SK-N-SH (cell line): ENCODE results near the gene BCAP31. TPM values are rescaled to one million over a fixed set of nuclear protein-coding genes. Genes with fewer than 3 reads are reported as not detected.
A peak's percentile ranks its signal among the peaks of the same experiment; 100 is the strongest.

Source experiments
- CTCF ChIA-PET: fragments of 300-600, 350-600 bp; formaldehyde crosslinking; extraction: SDS; loops from one replicate; lab custom pipeline; 2021; lab: Yijun Ruan, JAX
- POLR2A ChIA-PET: fragments of 350-600 bp; sonication (Branson Sonifier 250); formaldehyde crosslinking; extraction: SDS; loops from one replicate; lab custom pipeline; 2020; ENCODE audit warnings: antibody characterized with exemption, inconsistent platforms; lab: Yijun Ruan, JAX
- DNase-seq: peaks from one replicate; pipeline ENCODE4 v3.0.0; 2012
- H2AFZ ChIP-seq: fragments of 200-600 bp; sonication (generic); 2 replicates; pipeline ENCODE4 v1.8.1; 2016; ENCODE audit warnings: antibody characterized with exemption, mild to moderate bottlenecking, low read depth
- H3F3A ChIP-seq: fragments of 200-600 bp; sonication (generic); replicated peaks from 2 replicates; pipeline ENCODE3; 2016; ENCODE audit warnings: antibody characterized with exemption, mild to moderate bottlenecking; ENCODE audit not compliant: insufficient read depth
- H3K27ac ChIP-seq, 2 experiments: fragments of 200-500 bp in 1 of 2; fragments of 200-600 bp in 1 of 2; sonication (Bioruptor generic) in 1 of 2; sonication (generic), shearing (Covaris generic) in 1 of 2; 2 replicates each; pipeline versions ENCODE4 v1.5.1 to v1.6.1; 2014 to 2016; ENCODE audit warnings: low read depth in 2 of 2, inconsistent platforms in 1 of 2, low read length in 1 of 2, mild to moderate bottlenecking in 1 of 2, mixed read lengths in 1 of 2
- H3K27me3 ChIP-seq: fragments of 200-600 bp; sonication (generic), shearing (Covaris generic); 2 replicates; pipeline ENCODE4 v1.6.1; 2016; ENCODE audit warnings: mixed run types; ENCODE audit not compliant: insufficient read depth
- H3K36me3 ChIP-seq, 2 experiments: fragments of 200-500 bp in 1 of 2; fragments of 200-600 bp in 1 of 2; sonication (Bioruptor generic) in 1 of 2; sonication (generic) in 1 of 2; replicated peaks in 1 of 2; 2 replicates each; pipeline versions ENCODE3 to v1.5.1; 2014 to 2016; ENCODE audit warnings: low read length in 1 of 2, mild to moderate bottlenecking in 1 of 2; ENCODE audit not compliant: insufficient read depth in 2 of 2, control insufficient read depth in 1 of 2
- H3K4me1 ChIP-seq, 2 experiments: fragments of 200-500 bp in 1 of 2; fragments of 200-600 bp in 1 of 2; sonication (Bioruptor generic) in 1 of 2; sonication (generic), shearing (Covaris generic) in 1 of 2; 2 replicates each; pipeline versions ENCODE4 v1.5.1 to v1.6.1; 2014 to 2016; ENCODE audit warnings: low read depth in 1 of 2, low read length in 1 of 2, mixed run types in 1 of 2; ENCODE audit not compliant: insufficient read depth in 2 of 2, control insufficient read depth in 1 of 2
- H3K4me2 ChIP-seq: fragments of 200-600 bp; sonication (generic), shearing (Covaris generic); 2 replicates; pipeline ENCODE4 v1.6.1; 2017; ENCODE audit warnings: mixed run types
- H3K4me3 ChIP-seq, 2 experiments: fragments of 200-500 bp in 1 of 2; fragments of 200-600 bp in 1 of 2; sonication (Bioruptor generic) in 1 of 2; sonication (generic), shearing (Covaris generic) in 1 of 2; 2 replicates each; pipeline versions ENCODE4 v1.5.1 to v1.8.1; 2014 to 2016; ENCODE audit warnings: low read depth in 2 of 2, inconsistent platforms in 1 of 2, low read length in 1 of 2, mild to moderate bottlenecking in 1 of 2, mixed read lengths in 1 of 2, moderate library complexity in 1 of 2
- H3K79me2 ChIP-seq: fragments of 200-600 bp; sonication (generic); 2 replicates; pipeline ENCODE4 v1.8.1; 2017; ENCODE audit warnings: mild to moderate bottlenecking; ENCODE audit not compliant: insufficient read depth
- H3K9ac ChIP-seq: fragments of 200-600 bp; sonication (generic); 2 replicates; pipeline ENCODE4 v1.6.1; 2017; ENCODE audit warnings: mixed run types
- H3K9me2 ChIP-seq: fragments of 200-600 bp; sonication (generic); 2 replicates; pipeline ENCODE4 v1.6.1; 2017; ENCODE audit warnings: mixed run types
- H3K9me3 ChIP-seq: fragments of 200-600 bp; sonication (generic); 2 replicates; pipeline ENCODE4 v1.6.1; 2017; ENCODE audit warnings: mixed run types, mild to moderate bottlenecking, moderate library complexity
- H4K20me1 ChIP-seq: fragments of 200-600 bp; sonication (generic); 2 replicates; pipeline ENCODE4 v1.6.1; 2017; ENCODE audit warnings: mild to moderate bottlenecking, mixed run types; ENCODE audit not compliant: insufficient read depth
- CHD2 ChIP-seq: fragments of 150-350 bp; IDR thresholded peaks from 2 replicates; pipeline ENCODE4 v1.6.1; 2018; ENCODE audit warnings: low read length; ENCODE audit not compliant: partially characterized antibody
- ELF1 ChIP-seq: IDR thresholded peaks from 2 replicates; pipeline ENCODE4 v1.4.0; 2012
- FOSL2 ChIP-seq: IDR thresholded peaks from 2 replicates; pipeline ENCODE4 v1.4.0; 2012; ENCODE audit warnings: low read depth, mild to moderate bottlenecking, moderate library complexity, borderline replicate concordance
- FOXM1 ChIP-seq: IDR thresholded peaks from 2 replicates; pipeline ENCODE4 v1.4.0; 2012; ENCODE audit warnings: low read depth, mild to moderate bottlenecking
- GABPA ChIP-seq: IDR thresholded peaks from 2 replicates; pipeline ENCODE4 v1.4.0; 2012; ENCODE audit warnings: low read depth, mild to moderate bottlenecking
- GATA2 ChIP-seq: sonication (generic); formaldehyde crosslinking; IDR thresholded peaks from 2 replicates; pipeline ENCODE4 v1.5.0; 2020; ENCODE audit warnings: mild to moderate bottlenecking, missing genetic modification reagents
- MEF2A ChIP-seq: IDR thresholded peaks from 2 replicates; pipeline ENCODE4 v1.4.0; 2012; ENCODE audit warnings: low read depth, borderline replicate concordance
- MXI1 ChIP-seq: IDR thresholded peaks from 2 replicates; pipeline ENCODE4 v1.6.1; 2012; ENCODE audit warnings: mild to moderate bottlenecking, low read depth, low read length, improper control_type of control experiment
- NFIC ChIP-seq: IDR thresholded peaks from 2 replicates; pipeline ENCODE4 v1.4.0; 2012; ENCODE audit warnings: borderline replicate concordance
- RCOR1 ChIP-seq: fragments of 150-350 bp; IDR thresholded peaks from 2 replicates; pipeline ENCODE4 v1.6.1; 2017; ENCODE audit warnings: antibody characterized with exemption, low read length
- RXRA ChIP-seq: IDR thresholded peaks from 2 replicates; pipeline ENCODE4 v1.4.0; 2012; ENCODE audit warnings: low read depth, mild to moderate bottlenecking, borderline replicate concordance
- SIN3A ChIP-seq: IDR thresholded peaks from 2 replicates; pipeline ENCODE4 v1.6.1; 2012; ENCODE audit warnings: low read depth, mild to moderate bottlenecking, low read length, moderate library complexity, borderline replicate concordance
- SMC3 ChIP-seq: IDR thresholded peaks from 2 replicates; pipeline ENCODE4 v1.6.1; 2012; ENCODE audit warnings: low read depth, low read length, improper control_type of control experiment
- TAF1 ChIP-seq: IDR thresholded peaks from 2 replicates; pipeline ENCODE4 v1.6.1; 2012; ENCODE audit warnings: low read depth, mild to moderate bottlenecking, low read length, moderate library complexity, borderline replicate concordance
- TEAD4 ChIP-seq: IDR thresholded peaks from 2 replicates; pipeline ENCODE4 v1.4.0; 2012; ENCODE audit warnings: mild to moderate bottlenecking, borderline replicate concordance; ENCODE audit not compliant: insufficient read depth
- WGBS: methylation state at CpG from one replicate; pipeline ENCODE4 v1.1.6; 2017; ENCODE audit warnings: low lambda C conversion rate; 5-methylcytosine and 5-hydroxymethylcytosine counted together
- polyA plus RNA-seq, 3 experiments: library from polyadenylated mRNA; depleted of rRNA; stranded (reverse); fragments of >200 nt; gene quantifications; 2 replicates each; pipeline ENCODE4 v1.2.3, GENCODE V29; 2012
- TF ChIP-seq, protein P1 (sequence below): IDR thresholded peaks from 2 replicates; pipeline ENCODE4; 2012
- TF ChIP-seq, protein P2 (sequence below): IDR thresholded peaks from 2 replicates; pipeline ENCODE4 v1.4.0; 2012; ENCODE audit warnings: low read depth, borderline replicate concordance
- TF ChIP-seq, protein P3 (sequence below): fragments of 150-350 bp; IDR thresholded peaks from 2 replicates; pipeline ENCODE4 v1.6.1; 2016; ENCODE audit warnings: mild to moderate bottlenecking, low read depth, low read length
- TF ChIP-seq, protein P4 (sequence below): IDR thresholded peaks from 2 replicates; pipeline ENCODE4 v1.4.0; 2012; ENCODE audit warnings: low read depth

Gene BCAP31
- polyA plus RNA-seq, 1 of the 3 experiments (the other 2 are of a cell fraction): 173 TPM

DNA sequence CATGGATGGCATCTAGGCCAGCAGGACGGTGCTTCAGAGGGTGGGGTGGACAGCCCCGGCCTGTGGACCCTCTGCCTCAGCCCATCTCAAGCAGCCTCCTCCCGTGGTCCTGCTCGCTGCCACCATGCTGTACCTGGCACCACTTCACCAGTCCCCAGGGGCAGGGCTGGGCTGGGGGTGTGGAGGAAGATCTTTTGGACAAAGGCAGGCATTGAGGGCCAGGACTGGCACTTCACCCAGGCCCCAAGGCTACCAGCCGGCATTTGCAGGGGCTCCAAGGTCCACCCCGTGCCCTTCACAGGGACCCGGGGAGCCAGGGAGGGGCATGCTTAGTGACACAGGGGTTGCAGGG is 40.6 kb upstream of the BCAP31 start:
- peaks cover 2 to 27% of the 10 kb centered on the region in 2 experiments; a peak in 1 of 4 replicates for H3K4me1 ChIP-seq
- peaks cover 6% of the 10 kb centered on the region; the same call in 1 of the 2 replicates for H3K79me2 ChIP-seq
- no peaks in the 10 kb centered on the region for H3K9me2 ChIP-seq
- H3K4me3 ChIP-seq: peak overlapping the region; percentile 40 to 49
- H3K36me3 ChIP-seq: no peaks in the 10 kb centered on the region
- CTCF ChIA-PET: interaction anchor here (0.7 to 10.2 kb wide), 15 partner anchors 10 to 248 kb away, joined by 3 to 134 read pairs (median 6); partner anchors contain the start of genes NAA10 and RENBP
- peaks cover 9% of the 10 kb centered on the region; the same call in 1 of the 2 replicates for H4K20me1 ChIP-seq
- no peaks in the 10 kb centered on the region for H3K27me3 ChIP-seq
- no peak for TF ChIP-seq TEAD4
- TF ChIP-seq GABPA: no peak
- no peak for TF ChIP-seq NFIC
- no peak for TF ChIP-seq FOXM1
- TF ChIP-seq MEF2A: no peak
- TF ChIP-seq, protein P1, sequence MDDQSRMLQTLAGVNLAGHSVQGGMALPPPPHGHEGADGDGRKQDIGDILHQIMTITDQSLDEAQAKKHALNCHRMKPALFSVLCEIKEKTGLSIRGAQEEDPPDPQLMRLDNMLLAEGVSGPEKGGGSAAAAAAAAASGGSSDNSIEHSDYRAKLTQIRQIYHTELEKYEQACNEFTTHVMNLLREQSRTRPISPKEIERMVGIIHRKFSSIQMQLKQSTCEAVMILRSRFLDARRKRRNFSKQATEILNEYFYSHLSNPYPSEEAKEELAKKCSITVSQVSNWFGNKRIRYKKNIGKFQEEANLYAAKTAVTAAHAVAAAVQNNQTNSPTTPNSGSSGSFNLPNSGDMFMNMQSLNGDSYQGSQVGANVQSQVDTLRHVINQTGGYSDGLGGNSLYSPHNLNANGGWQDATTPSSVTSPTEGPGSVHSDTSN: no peak
- TF ChIP-seq GATA2 (CRISPR knock-in tag): no peak
- no peak for TF ChIP-seq CHD2
- TF ChIP-seq RCOR1: no peak
- TF ChIP-seq SIN3A: no peak
- TF ChIP-seq TAF1: no peak
- TF ChIP-seq MXI1: no peak
- TF ChIP-seq, protein P2, sequence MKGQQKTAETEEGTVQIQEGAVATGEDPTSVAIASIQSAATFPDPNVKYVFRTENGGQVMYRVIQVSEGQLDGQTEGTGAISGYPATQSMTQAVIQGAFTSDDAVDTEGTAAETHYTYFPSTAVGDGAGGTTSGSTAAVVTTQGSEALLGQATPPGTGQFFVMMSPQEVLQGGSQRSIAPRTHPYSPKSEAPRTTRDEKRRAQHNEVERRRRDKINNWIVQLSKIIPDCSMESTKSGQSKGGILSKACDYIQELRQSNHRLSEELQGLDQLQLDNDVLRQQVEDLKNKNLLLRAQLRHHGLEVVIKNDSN: no peak
- TF ChIP-seq ELF1: no peak
- no peak for TF ChIP-seq RXRA
- TF ChIP-seq, protein P3, sequence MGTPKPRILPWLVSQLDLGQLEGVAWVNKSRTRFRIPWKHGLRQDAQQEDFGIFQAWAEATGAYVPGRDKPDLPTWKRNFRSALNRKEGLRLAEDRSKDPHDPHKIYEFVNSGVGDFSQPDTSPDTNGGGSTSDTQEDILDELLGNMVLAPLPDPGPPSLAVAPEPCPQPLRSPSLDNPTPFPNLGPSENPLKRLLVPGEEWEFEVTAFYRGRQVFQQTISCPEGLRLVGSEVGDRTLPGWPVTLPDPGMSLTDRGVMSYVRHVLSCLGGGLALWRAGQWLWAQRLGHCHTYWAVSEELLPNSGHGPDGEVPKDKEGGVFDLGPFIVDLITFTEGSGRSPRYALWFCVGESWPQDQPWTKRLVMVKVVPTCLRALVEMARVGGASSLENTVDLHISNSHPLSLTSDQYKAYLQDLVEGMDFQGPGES: no peak
- no peak for TF ChIP-seq FOSL2
- TF ChIP-seq, protein P4, sequence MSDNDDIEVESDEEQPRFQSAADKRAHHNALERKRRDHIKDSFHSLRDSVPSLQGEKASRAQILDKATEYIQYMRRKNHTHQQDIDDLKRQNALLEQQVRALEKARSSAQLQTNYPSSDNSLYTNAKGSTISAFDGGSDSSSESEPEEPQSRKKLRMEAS: no peak
- no peak for TF ChIP-seq SMC3
- H3K4me2 ChIP-seq: peak overlapping the region; percentile 79
- peak; percentile 34 for DNase-seq
- peak overlapping the region in 1 of 2 experiments; percentile 82; a peak in 2 of 4 replicates for H3K27ac ChIP-seq
- H2AFZ ChIP-seq: no peak overlapping the region
- no peaks in the 10 kb centered on the region for H3F3A ChIP-seq
- H3K9ac ChIP-seq: peak overlapping the region; percentile 14; the same call in 1 of the 2 replicates
- POLR2A ChIA-PET: interaction anchor here (0.6 to 1.7 kb wide), 3 partner anchors 10 to 157 kb away, joined by 3 to 5 read pairs (median 5); partner anchors contain the start of genes IDH3G and SSR4
- 48% methylated on average over 5 of the region's 7 CpGs for WGBS
- no peaks in the 10 kb centered on the region for H3K9me3 ChIP-seq
